Endothelial cell of umbilical vein (primary cell): Measurements from ENCODE around the gene RFNG. TPM values are rescaled to one million over a fixed set of nuclear protein-coding genes. Genes with fewer than 3 reads are reported as not detected.

Experiments used
- BruUV-seq: library from RNA; stranded (reverse); fragments of 400-500 nt; replicated peaks from 2 replicates; lab custom pipeline; 2021; lab: Mats Ljungman, UMichigan
- CTCF ChIA-PET: fragments of 300-600, 350-600 bp; sonication (Branson Sonifier 250); formaldehyde crosslinking; loops from one replicate; lab custom pipeline; 2021; ENCODE audit warnings: antibody characterized with exemption, inconsistent platforms; lab: Charles Lee
- POLR2A ChIA-PET: fragments of 300-600, 350-600 bp; sonication (Branson Sonifier 250); formaldehyde crosslinking; loops from one replicate; lab custom pipeline; 2021; ENCODE audit warnings: antibody characterized with exemption, inconsistent platforms; lab: Charles Lee
- DNase-seq: peaks from one replicate; pipeline ENCODE4 v3.0.0-alpha.2; 2011; ENCODE audit warnings: low read depth, low spot score
- FAIRE-seq: peaks from 2 replicates; lab custom pipeline; 2011; peaks lifted over from hg19 to GRCh38; lab: Jason Lieb, UNC
- H2AFZ ChIP-seq: 2 replicates; pipeline ENCODE4 v1.6.0; 2012; ENCODE audit warnings: low read depth, low read length, control low read depth, inconsistent platforms
- H3K27ac ChIP-seq: 2 replicates; pipeline ENCODE4 v1.5.1; 2011; ENCODE audit warnings: low read depth, mild to moderate bottlenecking, control low read depth, low read length, moderate library complexity; ENCODE audit not compliant: insufficient read depth
- H3K27me3 ChIP-seq, 2 experiments: 2 replicates each; pipeline versions ENCODE4 v1.6.0 to v1.6.1; 2011; ENCODE audit warnings: low read length in 2 of 2, mixed read lengths in 1 of 2; ENCODE audit not compliant: control insufficient read depth in 2 of 2, insufficient read depth in 2 of 2
- H3K36me3 ChIP-seq, 2 experiments: 2 replicates in 1 of 2; 3 replicates in 1 of 2; pipeline ENCODE4 v1.5.1; 2011; ENCODE audit warnings: low read length in 2 of 2, mild to moderate bottlenecking in 1 of 2, moderate library complexity in 1 of 2; ENCODE audit not compliant: control insufficient read depth in 2 of 2, insufficient read depth in 2 of 2; ENCODE audit errors: extremely low read depth in 1 of 2
- H3K4me1 ChIP-seq: 3 replicates; pipeline ENCODE4 v1.5.1; 2011; ENCODE audit warnings: mild to moderate bottlenecking, low read length; ENCODE audit not compliant: control insufficient read depth, insufficient read depth; ENCODE audit errors: extremely low read depth
- H3K4me2 ChIP-seq: 2 replicates; pipeline ENCODE4 v1.6.1; 2011; ENCODE audit warnings: low read length, control low read depth, mixed read lengths; ENCODE audit not compliant: insufficient read depth
- H3K4me3 ChIP-seq, 3 experiments: fragments of 200-600 bp in 1 of 3; sonication (generic), shearing (Covaris generic) in 1 of 3; replicated peaks in 1 of 3; 2 replicates each; pipeline ENCODE4 v1.5.1; 2011 to 2016; ENCODE audit warnings: control low read depth in 3 of 3, low read length in 3 of 3, mild to moderate bottlenecking in 2 of 3, inconsistent platforms in 1 of 3, low read depth in 1 of 3, moderate library complexity in 1 of 3; ENCODE audit not compliant: insufficient read depth in 1 of 3
- H3K79me2 ChIP-seq: 2 replicates; pipeline ENCODE4 v1.6.0; 2012; ENCODE audit warnings: low read length, inconsistent platforms; ENCODE audit not compliant: control insufficient read depth, insufficient read depth
- H3K9ac ChIP-seq: replicated peaks from 2 replicates; pipeline ENCODE3; 2011; ENCODE audit warnings: low read length, control low read depth; ENCODE audit not compliant: insufficient read depth; ENCODE audit errors: extremely low read depth
- H3K9me1 ChIP-seq: replicated peaks from 3 replicates; pipeline ENCODE4 v1.6.0; 2011; ENCODE audit warnings: mild to moderate bottlenecking, low read length; ENCODE audit not compliant: control insufficient read depth, insufficient read depth; ENCODE audit errors: extremely low read depth
- H3K9me3 ChIP-seq: replicated peaks from 2 replicates; pipeline ENCODE4 v1.5.1; 2012; ENCODE audit warnings: low read length, inconsistent platforms; ENCODE audit not compliant: control insufficient read depth, insufficient read depth
- H4K20me1 ChIP-seq: replicated peaks from 2 replicates; pipeline ENCODE3; 2011; ENCODE audit warnings: mild to moderate bottlenecking, low read length; ENCODE audit not compliant: control insufficient read depth, insufficient read depth; ENCODE audit errors: extremely low read depth
- POLR2A ChIP-seq: IDR thresholded peaks from 2 replicates; pipeline ENCODE4 v1.6.1; 2012; ENCODE audit warnings: low read depth, mild to moderate bottlenecking, control low read depth, low read length
- POLR2AphosphoS5 ChIP-seq: IDR thresholded peaks from 2 replicates; pipeline ENCODE4 v1.6.1; 2012; ENCODE audit warnings: low read depth, mild to moderate bottlenecking, control low read depth, low read length, moderate library complexity; ENCODE audit not compliant: insufficient read depth
- dilution Hi-C: fragments of 300-500 bp; cut with MboI; formaldehyde crosslinking; loops from one replicate; pipeline ENCODE4 v1.15.0; 2019; ENCODE audit warnings: low sequenced_read_pairs; ENCODE audit not compliant: extremely low pct_ligation_motif_present
- intact Hi-C: fragments of 100-400 bp; cut with micrococcal nuclease; formaldehyde crosslinking; loops from one replicate; pipeline ENCODE4 v1.10.0; 2022
- polyA plus RNA-seq, 4 experiments: library from polyadenylated mRNA; depleted of rRNA in 3 of 4; stranded (reverse) in 3 of 4; unstranded in 1 of 4; fragments of >200 nt; gene quantifications; 2 replicates each; pipeline versions ENCODE4 v1.2.1 to v1.2.3, GENCODE V29; 2011 to 2012; ENCODE audit warnings: missing spikeins in 1 of 4
- total RNA-seq: library from RNA; stranded (reverse); gene quantifications from 2 replicates; pipeline ENCODE4 v1.2.3, GENCODE V29; 2021
- TF ChIP-seq, protein P1 (sequence below), 2 donors: IDR thresholded peaks; 1 replicate in 1 of 2; 2 replicates in 1 of 2; pipeline ENCODE4 v1.5.1; 2011; ENCODE audit warnings: low read length in 2 of 2, mild to moderate bottlenecking in 2 of 2, moderate library complexity in 2 of 2, control low read depth in 1 of 2, inconsistent platforms in 1 of 2, low read depth in 1 of 2; ENCODE audit not compliant: insufficient read depth in 1 of 2; ENCODE audit errors: extremely low read depth in 1 of 2

RFNG gene
- total and polyA plus RNA-seq, 2 donors (not counting 3 experiments of a cell fraction or from before 2014, with no cell fraction given) = 33.7 to 40.0 TPM

GRCh38 chr17:82097184-82097918 is 45.7 kb upstream of the RFNG start:
- intact Hi-C loops = loop anchor here (5.0 kb wide), 2 partner anchors 120 to 130 kb away; partner anchors contain the start of genes ASPSCR1 and SLC16A3

More at GRCh38 chr17:82097184-82097918, 45.7 kb upstream of the RFNG start:
- Histone ChIP-seq H3K9ac (peak overlapping the region; percentile 81), H3K79me2 (peaks cover 49% of the 10 kb centered on the region), H4K20me1 (no peaks in the 10 kb centered on the region), H3K27ac (peak overlapping the region; percentile 61), H3K27me3 (no peaks in the 10 kb centered on the region), H3K36me3 (peaks cover 15 to 20% of the 10 kb centered on the region in 2 experiments), H3K4me3 (peak overlapping the region; percentile 27 to 78 (median 54)), H3K4me1 (peaks cover 20% of the 10 kb centered on the region), H3K4me2 (peak overlapping the region; percentile 26), H3K9me1 (no peaks in the 10 kb centered on the region), H2AFZ (no peak overlapping the region), H3K9me3 (no peaks in the 10 kb centered on the region)
- FAIRE-seq = peak; percentile 55
- peak; percentile 47 for DNase-seq
- ChIA-PET CTCF (interaction anchor here (1.3 to 1.8 kb wide), 3 partner anchors 15 to 67 kb away, joined by 4 to 15 read pairs (median 6); partner anchors contain the start of genes DCXR and RAC3), POLR2A (interaction anchor here (2.2 kb wide), 1 partner anchor 9 kb away, joined by 9 read pairs; no protein-coding TSS in a partner anchor)
- TF ChIP-seq, protein P1, sequence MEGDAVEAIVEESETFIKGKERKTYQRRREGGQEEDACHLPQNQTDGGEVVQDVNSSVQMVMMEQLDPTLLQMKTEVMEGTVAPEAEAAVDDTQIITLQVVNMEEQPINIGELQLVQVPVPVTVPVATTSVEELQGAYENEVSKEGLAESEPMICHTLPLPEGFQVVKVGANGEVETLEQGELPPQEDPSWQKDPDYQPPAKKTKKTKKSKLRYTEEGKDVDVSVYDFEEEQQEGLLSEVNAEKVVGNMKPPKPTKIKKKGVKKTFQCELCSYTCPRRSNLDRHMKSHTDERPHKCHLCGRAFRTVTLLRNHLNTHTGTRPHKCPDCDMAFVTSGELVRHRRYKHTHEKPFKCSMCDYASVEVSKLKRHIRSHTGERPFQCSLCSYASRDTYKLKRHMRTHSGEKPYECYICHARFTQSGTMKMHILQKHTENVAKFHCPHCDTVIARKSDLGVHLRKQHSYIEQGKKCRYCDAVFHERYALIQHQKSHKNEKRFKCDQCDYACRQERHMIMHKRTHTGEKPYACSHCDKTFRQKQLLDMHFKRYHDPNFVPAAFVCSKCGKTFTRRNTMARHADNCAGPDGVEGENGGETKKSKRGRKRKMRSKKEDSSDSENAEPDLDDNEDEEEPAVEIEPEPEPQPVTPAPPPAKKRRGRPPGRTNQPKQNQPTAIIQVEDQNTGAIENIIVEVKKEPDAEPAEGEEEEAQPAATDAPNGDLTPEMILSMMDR (IDR thresholded peaks at IDR 0.05; ENCODE audit: extremely low read depth in 1 of 2, insufficient read depth in 1 of 2, low read depth in 1 of 2, low read length in 2 of 2) = no peak
- TF ChIP-seq POLR2A (peak; percentile 52), POLR2AphosphoS5 (peak; percentile 48)
- no TSS peak for BruUV-seq
- dilution Hi-C loops = no loop called here
